CD4-positive, CD25-positive, alpha-beta regulatory T cell (primary cell): ENCODE measurements around the gene HDAC4. TPM values are rescaled to one million over a fixed set of nuclear protein-coding genes. Genes with fewer than 3 reads are reported as not detected.
A peak's percentile ranks its signal among the peaks of the same experiment; 100 is the strongest.

Experiments used
- ATAC-seq, 2 donors: fragments of 150-1000 bp; cut with Tn5 transposase; one replicate each; pipeline ENCODE4 v1.10.0; 2021; ENCODE audit warnings: low read depth in 2 of 2, moderate number of reproducible peaks in 2 of 2, moderate library complexity in 1 of 2
- DNase-seq, 3 donors: peaks; one replicate each; pipeline versions ENCODE4 v3.0.0 to v3.0.0-alpha.2; 2012 to 2022; ENCODE audit warnings: mixed read lengths in 1 of 3
- H3K27ac ChIP-seq: one replicate; pipeline ENCODE4 v1.7.0; 2013; ENCODE audit warnings: mild to moderate bottlenecking, low read length; ENCODE audit not compliant: insufficient read depth, poor library complexity, severe bottlenecking
- H3K27me3 ChIP-seq: one replicate; pipeline ENCODE4 v1.7.0; 2013; ENCODE audit warnings: low read length; ENCODE audit not compliant: control insufficient read depth, insufficient read depth
- H3K36me3 ChIP-seq: one replicate; pipeline ENCODE4 v1.7.0; 2013; ENCODE audit warnings: mild to moderate bottlenecking, low read length, moderate library complexity; ENCODE audit not compliant: control insufficient read depth, insufficient read depth
- H3K4me1 ChIP-seq: 2 replicates; pipeline ENCODE4 v1.7.0; 2013; ENCODE audit warnings: mild to moderate bottlenecking, low read length; ENCODE audit not compliant: insufficient read depth, control insufficient read depth, poor library complexity, severe bottlenecking
- H3K4me3 ChIP-seq: one replicate; pipeline ENCODE4 v1.7.0; 2013; ENCODE audit warnings: low read depth, mild to moderate bottlenecking, low read length, moderate library complexity
- H3K9me3 ChIP-seq, 2 experiments: 1 replicate in 1 of 2; 2 replicates in 1 of 2; pipeline ENCODE4 v1.7.0; 2013; ENCODE audit warnings: low read length in 2 of 2, mild to moderate bottlenecking in 1 of 2, moderate library complexity in 1 of 2; ENCODE audit not compliant: control insufficient read depth in 2 of 2
- H3K27ac Mint-ChIP-seq, 3 donors: one replicate each; pipeline ENCODE4 v1.8.0; 2020 to 2022; ENCODE audit warnings: mild to moderate bottlenecking in 3 of 3, mixed read lengths in 3 of 3, moderate library complexity in 2 of 3
- H3K27me3 Mint-ChIP-seq: one replicate; pipeline ENCODE4 v1.8.0; 2022; ENCODE audit warnings: mild to moderate bottlenecking, mixed read lengths
- H3K36me3 Mint-ChIP-seq: one replicate; pipeline ENCODE4 v1.8.0; 2020; ENCODE audit warnings: mixed read lengths
- H3K4me1 Mint-ChIP-seq, 4 donors: one replicate each; pipeline ENCODE4 v1.8.0; 2020 to 2022; ENCODE audit warnings: mixed read lengths in 4 of 4, mild to moderate bottlenecking in 1 of 4
- H3K4me3 Mint-ChIP-seq, 4 donors: one replicate each; pipeline ENCODE4 v1.8.0; 2020 to 2022; ENCODE audit warnings: mild to moderate bottlenecking in 4 of 4, mixed read lengths in 4 of 4, moderate library complexity in 3 of 4
- H3K9me3 Mint-ChIP-seq, 7 donors: one replicate each; pipeline ENCODE4 v1.8.0; 2020 to 2022; ENCODE audit warnings: mixed read lengths in 7 of 7, mild to moderate bottlenecking in 3 of 7, moderate library complexity in 2 of 7
- polyA plus RNA-seq, 4 donors: library from polyadenylated mRNA; unstranded; fragments of 300-500 nt; fragmentation: Illumina TruSeq; gene quantifications; one replicate each; pipeline ENCODE4 v1.2.3, GENCODE V29; 2021
- total RNA-seq: library from RNA; stranded (reverse); gene quantifications from one replicate; pipeline ENCODE4 v1.2.3, GENCODE V29; 2022

The HDAC4 gene
- total and polyA plus RNA-seq, 5 donors from 2014 or later, result 6.5 to 118 (median 8.6) TPM

- H3K36me3 Mint-ChIP-seq, result peaks cover 8% of the 10 kb centered on the region
- H3K27me3 Mint-ChIP-seq, result no peaks in the 10 kb centered on the region
- ATAC-seq (no peak), DNase-seq (no peak)
- no peaks in the 10 kb centered on the region for H3K9me3 Mint-ChIP-seq
- H3K27ac ChIP-seq, result no peak overlapping the region
- H3K4me1 ChIP-seq, result no peaks in the 10 kb centered on the region
- no peak overlapping the region for H3K4me3 ChIP-seq
- H3K4me3 Mint-ChIP-seq, result no peak overlapping the region
- H3K27me3 ChIP-seq, result no peaks in the 10 kb centered on the region
- H3K9me3 ChIP-seq, result no peaks in the 10 kb centered on the region
- peaks cover 0 to 2% (median 0%) of the 10 kb centered on the region in 4 donors for H3K4me1 Mint-ChIP-seq
- no peak overlapping the region for H3K27ac Mint-ChIP-seq
- H3K36me3 ChIP-seq, result peaks cover 72% of the 10 kb centered on the region
Observed at GRCh38 chr2:239110595-239111048, 290.2 kb downstream of the HDAC4 start.

GRCh38 chr2:239109928-239110545 is 290.8 kb downstream of the HDAC4 start:
- peaks cover 8% of the 10 kb centered on the region for H3K36me3 Mint-ChIP-seq
- peak overlapping the region in 1 of 3 donors; percentile 52 for H3K27ac Mint-ChIP-seq

GRCh38 chr2:239109041-239109927 is 291.5 kb downstream of the HDAC4 start:
- H3K27me3 ChIP-seq, result no peaks in the 10 kb centered on the region
- Mint-ChIP-seq H3K9me3 (no peaks in the 10 kb centered on the region), H3K27me3 (no peaks in the 10 kb centered on the region), H3K4me3 (no peak overlapping the region), H3K4me1 (peaks cover 0 to 2% (median 0%) of the 10 kb centered on the region in 4 donors), H3K27ac (no peak overlapping the region), H3K36me3 (peaks cover 12% of the 10 kb centered on the region)
- no peak for ATAC-seq
- no peak overlapping the region for H3K4me3 ChIP-seq
- DNase-seq, result no peak
- no peak overlapping the region for H3K27ac ChIP-seq
- H3K4me1 ChIP-seq, result no peaks in the 10 kb centered on the region
- H3K36me3 ChIP-seq, result peaks cover 79% of the 10 kb centered on the region
- H3K9me3 ChIP-seq, result no peaks in the 10 kb centered on the region

More at GRCh38 chr2:239109928-239110545, 290.8 kb downstream of the HDAC4 start:
- H3K9me3 ChIP-seq, result no peaks in the 10 kb centered on the region
- H3K9me3 Mint-ChIP-seq, result no peaks in the 10 kb centered on the region
- no peaks in the 10 kb centered on the region for H3K27me3 ChIP-seq
- H3K27ac ChIP-seq, result no peak overlapping the region
- no peaks in the 10 kb centered on the region for H3K27me3 Mint-ChIP-seq
- H3K4me1 ChIP-seq, result no peaks in the 10 kb centered on the region
- no peak for DNase-seq
- H3K36me3 ChIP-seq, result peaks cover 78% of the 10 kb centered on the region
- H3K4me3 Mint-ChIP-seq, result peak overlapping the region in 1 of 4 donors; percentile 43
- no peak for ATAC-seq
- H3K4me3 ChIP-seq, result no peak overlapping the region
- peaks cover 0 to 2% (median 0%) of the 10 kb centered on the region in 4 donors for H3K4me1 Mint-ChIP-seq

- ATAC-seq (no peak), DNase-seq (no peak)
- no peak overlapping the region for H3K4me3 ChIP-seq
- no peak overlapping the region for H3K4me3 Mint-ChIP-seq
- peaks cover 0 to 2% (median 0%) of the 10 kb centered on the region in 4 donors for H3K4me1 Mint-ChIP-seq
- no peaks in the 10 kb centered on the region for H3K27me3 Mint-ChIP-seq
- H3K36me3 ChIP-seq, result peaks cover 78% of the 10 kb centered on the region
- no peaks in the 10 kb centered on the region for H3K4me1 ChIP-seq
- no peaks in the 10 kb centered on the region for H3K9me3 ChIP-seq
- H3K9me3 Mint-ChIP-seq, result no peaks in the 10 kb centered on the region
- H3K27me3 ChIP-seq, result no peaks in the 10 kb centered on the region
- H3K36me3 Mint-ChIP-seq, result peaks cover 12% of the 10 kb centered on the region
- no peak overlapping the region for H3K27ac ChIP-seq
- H3K27ac Mint-ChIP-seq, result no peak overlapping the region
Observed at GRCh38 chr2:239108459-239108858, 292.4 kb downstream of the HDAC4 start.

- ATAC-seq, result no peak
- Mint-ChIP-seq H3K9me3 (no peaks in the 10 kb centered on the region), H3K4me1 (peaks cover 0 to 2% (median 0%) of the 10 kb centered on the region in 4 donors), H3K36me3 (peaks cover 12% of the 10 kb centered on the region), H3K27ac (no peak overlapping the region), H3K4me3 (no peak overlapping the region), H3K27me3 (no peaks in the 10 kb centered on the region)
- DNase-seq, result no peak
- Histone ChIP-seq H3K27me3 (no peaks in the 10 kb centered on the region), H3K36me3 (peaks cover 80% of the 10 kb centered on the region), H3K9me3 (no peaks in the 10 kb centered on the region), H3K4me1 (no peaks in the 10 kb centered on the region), H3K27ac (no peak overlapping the region), H3K4me3 (no peak overlapping the region)
Observed at GRCh38 chr2:239107936-239108335, 292.9 kb downstream of the HDAC4 start.

GRCh38 chr2:239106966-239107365 is 293.9 kb downstream of the HDAC4 start:
- H3K27ac ChIP-seq, result no peak overlapping the region
- H3K4me3 Mint-ChIP-seq, result no peak overlapping the region
- H3K27ac Mint-ChIP-seq, result peak overlapping the region in 1 of 3 donors; percentile 86
- H3K9me3 ChIP-seq, result no peaks in the 10 kb centered on the region
- H3K4me1 Mint-ChIP-seq, result peaks cover 0 to 2% (median 0%) of the 10 kb centered on the region in 4 donors
- no peaks in the 10 kb centered on the region for H3K9me3 Mint-ChIP-seq
- no peaks in the 10 kb centered on the region for H3K27me3 Mint-ChIP-seq
- H3K4me3 ChIP-seq, result no peak overlapping the region
- H3K4me1 ChIP-seq, result no peaks in the 10 kb centered on the region
- ATAC-seq (no peak), DNase-seq (no peak)
- H3K27me3 ChIP-seq, result no peaks in the 10 kb centered on the region
- H3K36me3 Mint-ChIP-seq, result peaks cover 12% of the 10 kb centered on the region
- peaks cover 83% of the 10 kb centered on the region for H3K36me3 ChIP-seq

- H3K4me1 ChIP-seq, result no peaks in the 10 kb centered on the region
- H3K36me3 ChIP-seq, result peaks cover 84% of the 10 kb centered on the region
- no peaks in the 10 kb centered on the region for H3K27me3 Mint-ChIP-seq
- DNase-seq (peak in 1 of 3 donors; percentile 30), ATAC-seq (no peak)
- H3K27me3 ChIP-seq, result no peaks in the 10 kb centered on the region
- no peak overlapping the region for H3K4me3 Mint-ChIP-seq
- H3K36me3 Mint-ChIP-seq, result peaks cover 13% of the 10 kb centered on the region
- H3K27ac ChIP-seq, result no peak overlapping the region
- no peaks in the 10 kb centered on the region for H3K9me3 ChIP-seq
- no peaks in the 10 kb centered on the region for H3K9me3 Mint-ChIP-seq
- no peak overlapping the region for H3K4me3 ChIP-seq
- H3K27ac Mint-ChIP-seq, result no peak overlapping the region
- H3K4me1 Mint-ChIP-seq, result peaks cover 0 to 2% (median 0%) of the 10 kb centered on the region in 4 donors
Observed at GRCh38 chr2:239106314-239106908, 294.4 kb downstream of the HDAC4 start.
